Stomach (tissue), 9 donors: Measurements from ENCODE around the gene OCA2. TPM values are rescaled to one million over a fixed set of nuclear protein-coding genes. Genes with fewer than 3 reads are reported as not detected.
"Not testable (repeated sequence)": the region's sequence is repeated elsewhere in the genome, so short reads cannot be mapped to it uniquely, and the experiment has no call there.

Source experiments
- DNase-seq, 2 donors: peaks; one replicate each; pipeline versions ENCODE4 v3.0.0 to v3.0.0-alpha.2; 2013 to 2019
- H3K27ac ChIP-seq, 5 donors: fragments of 200-600 bp in 4 of 5; sonication (generic) in 4 of 5; one replicate each; pipeline ENCODE4 v1.5.1; 2013 to 2019; ENCODE audit warnings: mild to moderate bottlenecking in 1 of 5, moderate library complexity in 1 of 5
- H3K27me3 ChIP-seq, 3 donors: fragments of 200-600 bp; sonication (generic); one replicate each; pipeline ENCODE4 v1.5.1; 2017 to 2019; ENCODE audit warnings: mixed run types in 1 of 3
- H3K36me3 ChIP-seq, 4 donors: fragments of 200-600 bp; sonication (generic); 1 replicate in 3 of 4; 2 replicates in 1 of 4; pipeline ENCODE4 v1.5.1; 2016 to 2019
- H3K4me1 ChIP-seq, 4 donors: fragments of 200-600 bp; sonication (generic); one replicate each; pipeline ENCODE4 v1.5.1; 2016 to 2019
- H3K4me3 ChIP-seq, 4 donors: fragments of 200-600 bp; sonication (generic) in 3 of 4; one replicate each; pipeline ENCODE4 v1.5.1; 2016 to 2019; ENCODE audit warnings: mild to moderate bottlenecking in 1 of 4
- H3K9me3 ChIP-seq, 4 donors: fragments of 200-600 bp; sonication (generic); one replicate each; pipeline ENCODE4 v1.5.1; 2016 to 2019
- EP300 ChIP-seq: sonication (generic); formaldehyde crosslinking; IDR thresholded peaks from one replicate; pipeline ENCODE4 v1.6.1; 2017; ENCODE audit warnings: antibody characterized with exemption
- POLR2A ChIP-seq, 4 donors: fragments of 450-650 bp; IDR thresholded peaks; one replicate each; pipeline ENCODE4 v1.6.1; 2016; ENCODE audit warnings: antibody characterized with exemption in 4 of 4, control low read depth in 2 of 4, mild to moderate bottlenecking in 1 of 4, moderate library complexity in 1 of 4
- POLR2AphosphoS5 ChIP-seq, 3 donors: sonication (generic); formaldehyde crosslinking; IDR thresholded peaks; one replicate each; pipeline ENCODE4 v1.6.1; 2016; ENCODE audit warnings: antibody characterized with exemption in 3 of 3
- WGBS, 5 donors: extraction: QIAGEN DNeasy Blood & Tissue Kit in 3 of 5; methylation state at CpG; one replicate each; pipeline versions ENCODE4 v1.1.5 to v1.1.7; 2013 to 2018; 5-methylcytosine and 5-hydroxymethylcytosine counted together
- intact Hi-C: fragments of 100-400 bp; cut with DNase I; formaldehyde crosslinking; loops from one replicate; pipeline ENCODE4 v1.15.1; 2023; ENCODE audit warnings: low total_unique reads
- polyA plus RNA-seq, 3 donors: library from polyadenylated mRNA; stranded (reverse); fragments of 200-250 nt; gene quantifications; one replicate each; pipeline ENCODE4 v1.2.3, GENCODE V29; 2013
- total RNA-seq, 5 donors: library from RNA; depleted of rRNA; stranded (reverse); fragments of >200 nt; gene quantifications; one replicate each; pipeline versions ENCODE4 v1.1.0 to v1.2.3, GENCODE V29; 2014 to 2016
- TF ChIP-seq, protein P1 (sequence below), 7 experiments: fragments of 450-650 bp in 4 of 7; fragments of 200-600 bp in 3 of 7; sonication (generic) in 3 of 7; IDR thresholded peaks; one replicate each; pipeline ENCODE4 v1.5.1; 2016 to 2019; ENCODE audit warnings: antibody characterized with exemption in 7 of 7, control low read depth in 2 of 7, mild to moderate bottlenecking in 1 of 7
- donor health status: healthy with polysubstance abuse.
- donor health status: Bipolar disorder and iron deficiency.
- donor health status: healthy.

OCA2 gene
- total and polyA plus RNA-seq, 8 donors = 0.12 to 0.89 (median 0.65) TPM; not detected in 4

DNA sequence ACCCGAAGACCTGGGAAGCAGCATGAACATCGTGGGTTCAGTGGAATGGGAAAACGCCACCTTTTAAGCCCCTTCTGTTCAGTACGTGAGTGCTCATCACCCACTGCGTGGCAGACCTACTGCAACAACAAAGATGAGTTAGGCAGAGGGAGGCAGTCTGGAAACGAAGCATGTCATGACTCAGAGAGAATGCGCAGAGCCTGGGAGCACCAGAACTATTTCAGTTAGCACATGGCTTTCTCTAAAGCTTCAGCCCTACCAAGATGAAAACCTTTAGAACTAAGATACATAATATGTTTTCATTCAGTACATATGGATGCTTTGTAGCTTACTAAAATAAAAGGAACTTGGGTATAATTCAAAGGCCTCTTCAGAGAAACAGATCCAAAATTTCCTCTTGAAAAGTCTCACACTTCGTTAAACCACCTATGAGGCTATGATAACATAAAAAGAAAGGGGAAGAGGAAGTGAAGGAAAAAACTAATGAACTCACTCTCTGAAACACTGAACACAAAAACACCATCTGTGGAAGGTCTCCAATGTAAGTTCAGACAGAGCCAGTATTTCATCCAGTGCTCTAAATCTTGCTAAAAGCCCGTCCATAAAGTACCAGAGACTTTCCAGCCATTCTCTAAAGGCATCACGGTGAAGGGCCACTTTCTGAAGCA, 140.1 kb downstream of the OCA2 start:
- peak in 1 of 2 donors; percentile 12 for DNase-seq
- TF ChIP-seq POLR2AphosphoS5 (IDR thresholded peaks at IDR 0.05) (no peak), POLR2A (IDR thresholded peaks at IDR 0.05) (no peak), EP300 (no peak)
- TF ChIP-seq, protein P1, sequence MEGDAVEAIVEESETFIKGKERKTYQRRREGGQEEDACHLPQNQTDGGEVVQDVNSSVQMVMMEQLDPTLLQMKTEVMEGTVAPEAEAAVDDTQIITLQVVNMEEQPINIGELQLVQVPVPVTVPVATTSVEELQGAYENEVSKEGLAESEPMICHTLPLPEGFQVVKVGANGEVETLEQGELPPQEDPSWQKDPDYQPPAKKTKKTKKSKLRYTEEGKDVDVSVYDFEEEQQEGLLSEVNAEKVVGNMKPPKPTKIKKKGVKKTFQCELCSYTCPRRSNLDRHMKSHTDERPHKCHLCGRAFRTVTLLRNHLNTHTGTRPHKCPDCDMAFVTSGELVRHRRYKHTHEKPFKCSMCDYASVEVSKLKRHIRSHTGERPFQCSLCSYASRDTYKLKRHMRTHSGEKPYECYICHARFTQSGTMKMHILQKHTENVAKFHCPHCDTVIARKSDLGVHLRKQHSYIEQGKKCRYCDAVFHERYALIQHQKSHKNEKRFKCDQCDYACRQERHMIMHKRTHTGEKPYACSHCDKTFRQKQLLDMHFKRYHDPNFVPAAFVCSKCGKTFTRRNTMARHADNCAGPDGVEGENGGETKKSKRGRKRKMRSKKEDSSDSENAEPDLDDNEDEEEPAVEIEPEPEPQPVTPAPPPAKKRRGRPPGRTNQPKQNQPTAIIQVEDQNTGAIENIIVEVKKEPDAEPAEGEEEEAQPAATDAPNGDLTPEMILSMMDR (IDR thresholded peaks at IDR 0.05) = no peak
- no peak overlapping the region for H3K4me3 ChIP-seq
- intact Hi-C loops = no loop called here
- no peaks in the 10 kb centered on the region for H3K36me3 ChIP-seq
- WGBS, 5 donors = 68 to 79% (median 75%) methylated on average over 10 of the region's 10 CpGs
- no peaks in the 10 kb centered on the region for H3K27me3 ChIP-seq
- H3K27ac ChIP-seq = no peak overlapping the region
- H3K9me3 ChIP-seq = peaks cover 0 to 17% (median 0%) of the 10 kb centered on the region in 4 donors
- H3K4me1 ChIP-seq = no peaks in the 10 kb centered on the region

DNA sequence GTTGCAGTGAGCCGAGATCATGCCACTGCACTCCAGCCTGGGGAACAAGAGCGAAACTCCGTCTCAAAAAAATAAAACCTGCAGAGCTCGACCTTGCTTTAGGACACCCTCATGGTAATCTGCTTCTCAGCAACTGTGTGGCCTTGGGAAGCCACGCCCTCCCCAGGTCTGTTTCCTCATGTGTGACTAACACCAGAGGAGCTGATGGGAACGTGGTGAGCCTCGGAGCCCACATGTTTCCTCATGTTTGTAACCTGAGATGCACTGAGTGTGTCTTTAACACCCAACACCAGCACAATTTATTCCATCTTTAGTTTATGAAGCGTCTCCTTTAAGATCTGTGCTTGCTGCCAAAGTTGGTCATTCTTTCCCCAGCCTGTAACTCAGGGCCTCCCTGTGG, 142.8 kb downstream of the OCA2 start:
- TF ChIP-seq, protein P1 (IDR thresholded peaks at IDR 0.05) = no peak
- TF ChIP-seq POLR2AphosphoS5 (IDR thresholded peaks at IDR 0.05) (no peak), EP300 (no peak), POLR2A (IDR thresholded peaks at IDR 0.05) (no peak)
- WGBS, 5 donors = 52 to 66% (median 57%) methylated on average over 8 of the region's 8 CpGs

DNA sequence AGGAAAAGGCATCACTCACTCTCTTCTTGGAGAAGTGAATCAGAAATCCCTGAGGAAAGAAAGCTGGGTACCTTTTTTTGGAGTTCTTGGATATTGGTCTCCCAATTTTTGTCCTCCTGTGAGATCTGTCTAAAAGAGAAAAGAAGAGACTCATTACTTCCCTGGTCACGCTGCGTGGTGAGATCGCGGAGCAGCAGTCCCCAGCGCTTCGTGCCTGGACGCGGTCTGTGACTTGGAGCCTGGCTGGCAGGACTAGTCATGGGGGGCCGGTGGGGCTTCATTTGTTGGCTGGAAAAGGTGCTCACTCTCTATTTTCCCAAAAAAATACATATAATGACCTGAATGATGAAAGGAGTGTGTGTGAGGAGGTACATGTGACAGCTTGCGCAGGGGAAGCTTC, 144.0 kb downstream of the OCA2 start:
- peaks cover 0 to 11% (median 0%) of the 10 kb centered on the region in 4 donors for H3K9me3 ChIP-seq
- no peak overlapping the region for H3K4me3 ChIP-seq
- intact Hi-C loops = no loop called here
- no peaks in the 10 kb centered on the region for H3K4me1 ChIP-seq
- TF ChIP-seq POLR2AphosphoS5 (IDR thresholded peaks at IDR 0.05) (no peak), EP300 (no peak), POLR2A (IDR thresholded peaks at IDR 0.05) (no peak)
- TF ChIP-seq, protein P1 (IDR thresholded peaks at IDR 0.05) = no peak
- H3K27ac ChIP-seq = no peak overlapping the region
- WGBS, 5 donors = 92 to 96% (median 95%) methylated on average over 10 of the region's 10 CpGs
- no peaks in the 10 kb centered on the region for H3K27me3 ChIP-seq
- no peak for DNase-seq
- H3K36me3 ChIP-seq = no peaks in the 10 kb centered on the region

More for the DNA sequence above, 142.8 kb downstream of the OCA2 start:
- peak in 1 of 2 donors; percentile 14 for DNase-seq
- Histone ChIP-seq H3K27ac (no peak overlapping the region), H3K4me3 (no peak overlapping the region), H3K9me3 (peaks cover 0 to 11% (median 0%) of the 10 kb centered on the region in 4 donors), H3K27me3 (no peaks in the 10 kb centered on the region), H3K36me3 (no peaks in the 10 kb centered on the region), H3K4me1 (no peaks in the 10 kb centered on the region)
- intact Hi-C loops = no loop called here

DNA sequence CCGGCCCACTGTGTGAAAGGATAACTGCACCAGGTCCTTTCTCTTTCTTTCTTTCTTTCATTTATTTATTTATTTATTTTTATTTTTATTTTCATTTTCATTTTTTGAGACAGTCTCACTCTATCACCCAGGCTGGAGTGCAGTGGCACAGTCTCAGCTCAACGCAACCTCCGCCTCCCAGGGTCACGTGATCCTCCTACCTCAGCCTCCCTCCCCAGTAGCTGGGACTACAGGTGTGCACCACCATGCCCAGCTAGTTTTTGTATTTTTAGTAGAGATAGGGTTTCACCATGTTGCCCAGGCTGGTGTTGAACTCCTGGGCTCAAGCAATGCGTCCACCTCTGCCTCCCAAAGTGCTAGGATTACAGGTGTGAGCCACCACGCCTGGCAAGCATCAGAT, 146.5 kb downstream of the OCA2 start:
- intact Hi-C loops, H3K27ac ChIP-seq: not testable (repeated sequence)
- WGBS, 5 donors = 87 to 94% (median 89%) methylated on average over 6 of the region's 6 CpGs

DNA sequence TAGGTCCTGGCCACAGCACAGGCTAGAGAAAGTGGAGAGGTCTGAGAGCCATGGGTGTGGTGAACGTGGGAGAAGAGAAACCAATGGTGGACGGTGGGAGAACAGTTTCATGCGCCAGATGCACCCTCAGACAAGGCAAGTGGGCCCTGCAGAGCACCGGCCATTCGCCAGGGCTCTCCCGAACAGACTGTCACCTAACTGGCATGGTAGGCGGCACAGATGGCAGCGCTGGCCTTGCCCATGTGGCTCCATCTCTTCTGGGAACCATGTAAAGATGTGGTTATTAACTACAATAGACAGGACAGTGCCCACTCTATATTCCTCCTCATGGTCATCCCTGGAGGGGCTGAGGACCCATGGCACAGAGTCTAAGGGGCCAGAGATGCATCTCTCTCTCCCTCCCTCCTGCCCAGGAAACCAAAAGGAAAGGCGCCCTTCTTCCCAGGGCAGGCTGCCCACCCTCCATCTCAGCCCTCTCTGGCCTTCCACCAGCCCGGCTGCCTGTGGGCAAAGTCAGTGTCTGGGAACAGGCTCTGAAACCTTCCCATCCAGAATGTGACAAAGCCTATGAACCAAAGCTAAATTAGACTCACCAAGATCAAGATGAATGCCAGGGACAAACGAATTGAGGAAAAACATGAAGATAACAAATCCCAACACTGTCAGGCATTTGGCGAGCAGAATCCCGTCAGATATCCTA, 147.8 kb downstream of the OCA2 start:
- H3K36me3 ChIP-seq = no peaks in the 10 kb centered on the region
- H3K4me3 ChIP-seq = no peak overlapping the region
- H3K4me1 ChIP-seq = no peaks in the 10 kb centered on the region
- H3K9me3 ChIP-seq = peaks cover 0 to 5% (median 0%) of the 10 kb centered on the region in 4 donors
- intact Hi-C loops = no loop called here
- TF ChIP-seq POLR2AphosphoS5 (IDR thresholded peaks at IDR 0.05) (no peak), POLR2A (IDR thresholded peaks at IDR 0.05) (no peak), EP300 (no peak)
- TF ChIP-seq, protein P1 (IDR thresholded peaks at IDR 0.05) = no peak
- DNase-seq = no peak
- no peaks in the 10 kb centered on the region for H3K27me3 ChIP-seq
- 83 to 87% (median 85%) methylated on average over 13 of the region's 13 CpGs for WGBS, 5 donors
- no peak overlapping the region for H3K27ac ChIP-seq

More for the DNA sequence above, 146.5 kb downstream of the OCA2 start:
- H3K36me3 ChIP-seq, H3K4me3 ChIP-seq, DNase-seq, H3K27me3 ChIP-seq, H3K9me3 ChIP-seq, H3K4me1 ChIP-seq: not testable (repeated sequence)
